ENCODE measurements around the gene SLC66A2.

The SLC66A2 gene

DNA sequence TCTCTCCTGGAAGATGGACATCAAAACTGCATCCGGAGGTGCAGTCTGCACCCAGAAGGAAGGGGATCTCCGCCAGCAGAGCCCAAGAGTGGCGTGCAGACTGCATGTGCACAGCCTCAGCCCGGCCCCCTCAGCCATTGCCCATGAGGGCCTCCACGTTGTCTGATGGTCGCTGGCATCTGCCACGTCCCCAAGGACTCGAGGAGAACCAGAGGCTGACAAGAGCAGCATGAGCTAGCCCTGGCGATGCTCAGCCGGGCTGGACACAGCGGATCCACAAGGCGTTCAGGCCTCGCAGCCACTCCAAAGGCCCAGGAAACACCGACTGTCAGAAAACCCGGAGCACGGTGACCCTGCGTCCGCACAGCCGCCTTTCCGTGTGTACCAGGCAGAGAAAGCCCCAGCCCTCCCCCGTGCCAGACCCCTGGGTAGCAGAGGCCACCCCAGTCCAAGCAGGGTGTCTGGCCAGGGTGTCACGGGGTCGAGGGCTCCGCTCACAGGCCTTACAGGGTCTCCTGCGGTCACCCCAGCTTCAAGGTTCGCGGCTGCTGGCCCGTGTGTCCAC is 48.3 kb downstream of the SLC66A2 start:
- DNase-seq (ENCODE audit: low spot score), result no peak

DNA sequence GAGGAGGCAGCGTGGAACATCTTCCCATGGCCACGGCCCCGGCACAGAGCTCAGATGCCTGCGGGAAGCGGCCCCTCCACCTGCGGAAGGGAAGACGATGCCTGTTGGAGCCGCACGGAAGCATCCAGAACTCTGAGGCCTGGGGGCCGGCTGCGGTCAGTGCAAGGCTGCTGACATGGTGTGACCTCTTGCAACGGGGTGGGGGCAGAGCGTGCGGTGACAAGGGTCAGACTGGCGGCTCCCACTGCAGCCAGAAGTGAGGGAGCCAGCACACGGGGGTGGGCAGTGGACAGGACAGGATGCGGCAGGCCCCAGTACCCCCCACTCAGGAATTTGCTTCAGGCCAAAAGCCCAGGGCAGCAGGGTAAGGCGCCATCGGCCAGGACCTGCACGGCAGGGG is 48.8 kb downstream of the SLC66A2 start:
- DNase-seq (ENCODE audit: low spot score), result no peak

DNA sequence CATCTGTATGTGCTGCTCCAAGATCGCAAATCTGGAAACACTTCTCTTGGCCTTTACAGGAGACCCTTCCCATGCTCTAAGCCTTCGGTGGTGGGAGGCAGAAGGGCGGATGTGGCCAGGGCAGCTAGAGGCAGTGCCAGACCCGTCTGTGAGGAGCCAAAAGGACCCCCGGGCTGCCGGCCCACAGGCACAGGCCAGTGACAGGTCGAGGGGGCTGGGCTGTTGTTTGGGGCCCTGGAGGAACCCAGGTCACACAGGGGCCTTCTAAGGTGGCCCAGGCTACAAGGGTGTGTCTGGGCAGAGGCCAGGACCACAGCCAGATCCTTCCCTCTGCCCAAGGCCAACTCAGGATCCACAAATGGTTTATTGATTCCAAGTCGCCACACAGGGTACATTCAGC is 49.4 kb downstream of the SLC66A2 start:
- no peak for DNase-seq (ENCODE audit: low spot score)

DNA sequence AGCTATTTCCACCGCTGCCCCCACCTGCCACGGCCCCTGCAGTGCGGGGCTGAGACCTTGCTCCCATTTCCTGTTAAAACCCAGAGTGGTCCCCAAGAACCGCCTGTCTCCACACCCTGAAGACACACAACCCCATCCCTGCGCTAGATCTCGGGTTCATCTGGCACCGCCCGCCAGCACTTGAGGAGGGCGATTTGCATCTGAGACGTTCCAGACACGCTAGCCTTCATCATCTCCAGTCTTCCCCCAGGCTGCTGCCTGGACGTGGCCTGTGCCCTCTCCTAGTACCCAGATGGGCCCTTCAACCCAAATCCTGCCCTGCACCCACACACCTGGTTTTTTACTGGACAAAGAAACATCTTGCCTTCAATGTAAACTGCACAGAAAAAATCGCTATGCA is 49.8 kb downstream of the SLC66A2 start:
- DNase-seq (ENCODE audit: low spot score), result no peak

DNA sequence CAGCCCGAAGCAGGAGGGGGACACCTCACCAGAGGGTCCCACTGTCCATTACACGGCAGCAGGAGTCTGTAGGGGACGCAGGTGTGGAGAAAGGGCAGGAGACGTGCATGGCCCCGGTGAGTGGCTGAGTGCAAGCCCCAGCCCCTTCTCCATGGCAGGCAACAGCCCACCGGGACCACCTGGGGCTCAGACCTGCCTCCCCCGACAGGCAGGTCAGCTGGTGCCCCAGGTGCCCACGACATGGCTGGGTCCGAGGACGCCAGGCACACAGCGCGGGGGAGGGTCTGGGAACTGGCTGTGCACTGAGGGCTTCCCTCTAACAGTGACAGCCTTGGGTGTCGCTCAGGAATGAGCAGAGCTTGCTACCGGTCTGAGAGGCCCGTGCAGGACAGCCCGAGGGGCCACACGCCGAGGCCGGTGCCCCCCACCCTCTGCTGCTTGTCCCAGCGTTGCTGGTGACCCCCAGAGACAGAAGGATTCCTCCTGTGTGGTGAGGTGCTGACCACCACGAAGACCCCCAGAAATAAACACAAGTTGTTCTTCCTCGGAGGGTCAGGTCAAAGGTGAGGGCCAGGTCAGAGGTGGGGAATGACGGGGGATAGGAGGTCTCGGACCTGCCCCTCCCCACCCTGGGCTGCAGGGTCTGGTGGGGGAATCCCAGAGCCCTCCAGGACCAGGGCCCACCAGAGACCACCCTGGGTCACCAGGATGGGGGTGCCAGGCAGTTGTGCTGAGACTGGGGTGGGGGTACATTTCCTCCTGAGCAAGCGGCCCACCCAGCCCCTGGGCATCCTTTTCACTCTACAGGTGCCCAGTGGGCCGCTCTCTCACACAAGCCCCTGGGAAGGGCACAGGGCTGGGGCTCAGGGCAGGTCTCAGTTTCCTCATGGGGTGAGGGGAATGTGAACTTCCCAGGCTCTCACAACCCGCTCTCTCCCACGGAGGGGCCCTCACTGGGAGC is 50.6 kb downstream of the SLC66A2 start:
- DNase-seq (ENCODE audit: low spot score), result no peak

DNA sequence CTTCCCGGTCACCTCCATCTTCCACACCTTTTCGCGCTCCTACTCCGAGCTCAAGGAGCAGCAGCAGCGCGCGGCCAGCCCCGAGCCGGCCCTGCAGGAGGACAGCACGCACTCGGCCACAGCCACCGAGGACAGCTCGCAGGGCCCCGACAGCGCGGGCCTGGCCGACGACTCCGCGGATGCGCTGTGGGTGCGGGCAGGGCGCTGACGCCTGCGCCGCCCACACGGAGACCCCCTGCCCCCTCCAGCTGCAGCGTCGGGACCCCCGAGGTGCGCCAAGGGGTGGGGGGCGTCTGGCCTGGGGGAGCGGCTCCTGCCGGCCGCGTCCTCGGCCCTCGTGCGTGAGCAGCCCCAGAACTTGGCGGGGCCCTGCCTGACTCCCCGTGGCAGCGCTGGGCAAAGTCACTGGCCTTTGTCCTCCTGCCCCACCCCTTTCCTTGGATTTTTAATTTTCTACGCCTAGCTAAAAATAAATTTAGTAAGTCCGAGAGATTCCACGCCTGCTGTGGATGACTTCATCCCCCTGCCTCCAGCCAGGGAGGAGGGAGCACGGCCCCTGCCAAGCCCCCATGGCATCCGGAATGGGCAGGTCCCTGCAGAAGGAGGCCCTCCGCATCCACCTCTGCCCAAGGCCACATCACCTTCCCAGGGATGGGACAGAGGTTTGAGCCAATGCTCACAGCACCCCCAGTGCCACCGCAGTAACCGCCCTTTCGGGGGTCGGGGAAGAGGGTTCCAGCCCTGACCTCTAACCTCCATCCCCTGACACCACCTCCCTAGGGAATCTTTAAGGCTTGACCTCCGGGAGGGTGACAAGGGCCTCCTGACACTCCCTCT is 51.6 kb downstream of the SLC66A2 start:
- no peak for DNase-seq (ENCODE audit: low spot score)

DNA sequence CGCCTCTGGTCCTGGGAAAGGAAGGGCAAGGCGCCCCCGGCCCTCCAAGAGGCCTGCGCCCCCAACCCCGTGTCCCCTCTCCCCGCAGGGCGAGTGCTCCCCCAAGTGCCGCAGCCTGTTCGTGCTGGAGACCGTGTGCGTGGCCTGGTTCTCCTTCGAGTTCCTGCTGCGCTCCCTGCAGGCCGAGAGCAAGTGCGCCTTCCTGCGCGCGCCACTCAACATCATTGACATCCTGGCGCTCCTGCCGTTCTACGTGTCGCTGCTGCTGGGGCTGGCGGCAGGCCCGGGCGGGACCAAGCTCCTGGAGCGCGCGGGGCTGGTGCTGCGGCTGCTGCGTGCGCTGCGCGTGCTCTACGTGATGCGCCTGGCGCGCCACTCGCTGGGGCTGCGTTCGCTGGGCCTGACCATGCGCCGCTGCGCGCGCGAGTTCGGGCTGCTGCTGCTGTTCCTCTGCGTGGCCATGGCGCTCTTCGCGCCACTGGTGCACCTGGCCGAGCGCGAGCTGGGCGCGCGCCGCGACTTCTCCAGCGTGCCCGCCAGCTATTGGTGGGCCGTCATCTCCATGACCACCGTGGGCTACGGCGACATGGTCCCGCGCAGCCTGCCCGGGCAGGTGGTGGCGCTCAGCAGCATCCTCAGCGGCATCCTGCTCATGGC is 52.4 kb downstream of the SLC66A2 start:
- no peak for DNase-seq (ENCODE audit: low spot score)

DNA sequence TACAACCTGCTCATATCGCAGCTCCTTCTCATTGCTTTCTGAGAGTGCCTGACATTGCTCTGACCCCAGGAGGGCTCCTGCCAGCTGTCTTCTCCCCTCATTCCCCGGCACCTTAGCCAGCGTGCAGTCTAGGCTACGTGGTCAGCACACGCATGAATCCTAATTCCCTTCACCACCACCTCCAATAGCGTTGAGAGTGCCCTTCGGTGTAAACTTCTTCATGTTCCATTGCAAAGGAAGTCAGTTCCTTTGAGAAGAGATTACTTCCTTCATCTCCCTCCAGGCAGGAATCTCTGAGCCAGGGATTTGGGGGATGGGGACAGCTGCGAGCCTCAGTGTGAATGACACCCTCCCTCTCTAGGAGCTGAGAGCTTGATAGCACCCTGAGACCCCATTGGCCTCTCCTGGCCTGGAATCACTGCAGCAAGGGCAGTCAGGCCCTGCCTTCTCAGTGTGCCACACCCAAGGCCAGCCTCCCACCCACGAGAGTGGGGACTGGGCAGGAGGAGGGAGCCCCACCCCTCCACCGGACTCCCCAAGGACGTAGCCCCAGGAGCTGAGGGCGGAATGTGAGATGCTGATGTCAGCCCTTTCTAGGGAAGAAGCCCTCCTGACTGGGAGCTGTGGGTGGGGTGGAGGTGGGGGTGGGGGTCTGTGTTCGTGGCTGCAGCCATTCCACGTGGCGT is 53.4 kb downstream of the SLC66A2 start:
- no peak for DNase-seq (ENCODE audit: low spot score)

DNA sequence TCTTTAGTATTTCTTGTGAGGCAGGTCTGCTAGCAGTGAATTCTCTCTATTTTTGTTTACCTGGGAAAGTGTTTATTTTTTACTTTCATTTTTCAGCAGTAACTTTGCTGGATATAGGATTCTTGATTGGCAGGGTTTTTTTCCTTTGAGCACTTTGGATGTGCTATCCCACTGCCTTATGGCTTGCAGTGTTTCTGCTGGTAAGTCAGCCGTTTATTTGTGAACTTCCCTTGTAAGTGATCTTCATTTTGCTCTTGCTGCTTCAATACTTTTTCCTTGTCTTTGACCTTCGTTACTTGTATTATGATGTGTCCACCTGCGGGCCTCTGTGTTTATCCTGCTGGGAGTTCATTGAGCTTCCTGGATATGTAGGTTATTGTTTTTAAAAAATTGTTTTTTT is 54.7 kb downstream of the SLC66A2 start:
- DNase-seq (ENCODE audit: low spot score), result no peak

DNA sequence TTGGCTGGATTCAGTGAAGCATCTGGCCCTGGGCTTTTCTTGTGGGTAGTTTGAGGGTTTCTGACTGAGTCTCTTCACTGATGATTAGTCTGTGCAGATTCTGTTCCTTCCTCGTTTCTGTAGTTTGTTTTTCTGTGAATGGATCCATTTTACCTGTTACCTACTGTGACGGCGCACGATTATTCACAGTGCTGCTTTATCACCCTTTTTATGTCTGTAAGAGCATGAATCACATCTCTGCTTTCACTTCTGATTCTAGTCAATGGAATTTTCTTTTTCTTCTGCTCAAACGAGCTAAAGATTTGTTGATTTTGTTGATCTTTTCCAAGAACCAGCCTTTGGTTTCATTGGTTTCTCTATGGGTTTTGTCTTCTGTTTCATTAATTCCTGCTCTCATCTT is 60.8 kb downstream of the SLC66A2 start:
- no peak for DNase-seq (ENCODE audit: low spot score)

DNA sequence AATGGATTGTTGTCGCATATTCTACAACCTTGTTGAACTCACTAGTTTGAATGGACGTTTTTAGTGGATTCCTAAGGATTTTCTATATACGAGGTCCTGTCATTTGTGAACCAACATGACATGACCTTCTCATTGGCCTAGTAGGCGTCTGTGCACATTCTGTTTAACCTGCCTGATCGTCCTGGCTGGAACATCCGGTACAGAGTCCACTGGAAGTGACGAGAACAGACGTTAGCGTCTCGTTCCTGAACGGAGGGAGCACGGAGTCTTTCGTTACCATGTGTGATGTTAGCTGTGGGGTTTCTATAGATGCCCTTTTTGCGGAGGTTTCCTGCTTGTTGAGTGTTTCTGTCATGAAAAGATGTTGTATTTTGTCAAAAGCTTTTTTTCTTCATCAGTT is 61.9 kb downstream of the SLC66A2 start:
- no peak for DNase-seq (ENCODE audit: low spot score)

DNA sequence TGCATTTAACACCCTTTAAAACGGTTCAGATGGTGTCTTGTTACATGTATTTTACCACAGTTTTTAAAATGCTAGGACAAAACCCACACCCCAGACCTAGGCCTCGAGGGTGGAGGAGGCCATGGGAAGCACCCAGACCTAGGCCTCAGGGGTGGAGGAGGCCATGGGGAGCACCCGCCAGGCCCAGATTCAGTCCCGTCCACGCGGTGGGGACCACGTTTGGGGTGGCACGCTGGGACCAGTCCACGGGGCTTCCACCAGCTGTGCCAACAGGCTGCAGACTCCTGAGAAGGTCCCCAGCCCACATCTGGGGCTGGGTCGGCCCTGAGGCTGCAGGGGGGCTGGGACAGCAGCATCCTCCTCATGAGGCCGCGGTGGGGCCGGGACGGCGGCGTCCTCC is 63.4 kb downstream of the SLC66A2 start:
- no peak for DNase-seq (ENCODE audit: low spot score)

DNA sequence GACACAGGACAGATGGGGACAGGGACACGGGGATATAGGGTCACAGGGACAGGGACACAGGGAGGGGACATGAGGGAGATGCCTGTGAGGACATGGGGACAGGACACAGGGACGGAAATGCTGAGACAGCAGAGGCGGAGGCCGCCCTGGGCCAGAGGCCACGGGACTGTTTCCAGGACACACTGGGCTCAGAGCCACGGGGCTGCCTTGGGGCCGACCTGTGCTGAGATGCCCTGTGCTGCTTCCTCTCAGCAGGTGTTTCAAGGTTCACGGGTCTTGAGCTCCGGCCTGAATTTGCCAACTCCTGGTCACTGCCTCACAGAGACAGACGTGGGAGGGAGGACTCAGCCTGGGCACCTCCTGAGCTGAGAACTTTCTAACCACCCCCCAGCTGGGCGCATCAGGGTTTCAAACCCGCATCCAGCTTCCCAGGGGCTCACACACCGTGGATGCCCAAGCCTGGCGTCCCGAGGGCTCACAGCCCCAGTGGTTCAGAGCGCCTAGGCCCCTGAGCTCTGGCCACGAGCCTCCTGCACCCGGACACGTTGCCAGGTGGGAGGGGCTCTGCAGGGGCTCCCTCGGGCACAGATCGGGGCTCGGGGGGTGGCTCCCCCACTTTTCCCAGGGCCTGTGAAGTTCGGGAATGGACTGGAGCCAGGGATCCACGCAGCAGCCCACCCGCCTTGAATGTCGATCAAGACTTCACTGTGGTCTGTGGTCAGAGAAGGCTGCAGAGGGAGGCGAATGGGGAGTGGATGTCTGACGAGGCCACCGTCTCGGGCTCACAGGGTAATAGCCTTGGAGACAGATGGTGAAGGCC is 64.1 kb downstream of the SLC66A2 start:
- DNase-seq (ENCODE audit: low spot score), result no peak

DNA sequence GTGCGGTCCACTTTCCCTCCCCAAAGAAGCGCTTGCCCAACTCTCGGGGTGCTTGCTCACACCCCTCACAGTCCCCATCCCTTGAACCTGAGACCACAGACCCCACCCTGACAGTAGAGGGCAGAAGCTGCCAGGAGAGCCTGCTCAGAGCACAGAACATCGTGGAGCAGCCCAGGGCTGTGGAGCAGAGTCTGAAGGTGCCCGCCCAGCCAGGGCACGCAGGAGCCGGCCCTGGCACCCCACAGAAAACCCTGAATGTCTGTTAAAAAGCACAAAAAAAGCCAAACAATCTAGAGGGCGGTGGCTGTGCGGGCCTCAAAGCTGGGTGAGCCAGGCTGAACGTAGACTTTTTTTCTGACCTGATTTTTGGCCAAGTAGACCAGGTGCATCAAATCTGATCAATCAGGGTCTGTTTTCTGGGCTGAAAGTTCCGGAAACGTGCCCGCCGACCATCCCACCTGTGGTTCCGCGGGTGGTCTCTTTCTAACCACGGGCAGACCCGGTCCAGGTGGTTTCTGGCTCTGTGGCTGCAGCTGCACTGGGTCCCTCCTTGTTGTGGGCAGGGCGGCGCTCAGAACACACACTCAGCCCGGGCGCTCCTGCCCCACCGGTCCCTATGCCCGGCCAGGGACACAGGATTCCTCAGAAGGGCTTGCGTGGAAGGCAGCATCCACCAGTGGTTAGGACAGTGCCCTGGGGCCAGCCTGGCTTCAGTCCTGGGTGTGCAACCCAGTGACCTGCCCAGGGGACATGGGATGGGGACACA is 66.3 kb downstream of the SLC66A2 start:
- DNase-seq (ENCODE audit: low spot score), result no peak

DNA sequence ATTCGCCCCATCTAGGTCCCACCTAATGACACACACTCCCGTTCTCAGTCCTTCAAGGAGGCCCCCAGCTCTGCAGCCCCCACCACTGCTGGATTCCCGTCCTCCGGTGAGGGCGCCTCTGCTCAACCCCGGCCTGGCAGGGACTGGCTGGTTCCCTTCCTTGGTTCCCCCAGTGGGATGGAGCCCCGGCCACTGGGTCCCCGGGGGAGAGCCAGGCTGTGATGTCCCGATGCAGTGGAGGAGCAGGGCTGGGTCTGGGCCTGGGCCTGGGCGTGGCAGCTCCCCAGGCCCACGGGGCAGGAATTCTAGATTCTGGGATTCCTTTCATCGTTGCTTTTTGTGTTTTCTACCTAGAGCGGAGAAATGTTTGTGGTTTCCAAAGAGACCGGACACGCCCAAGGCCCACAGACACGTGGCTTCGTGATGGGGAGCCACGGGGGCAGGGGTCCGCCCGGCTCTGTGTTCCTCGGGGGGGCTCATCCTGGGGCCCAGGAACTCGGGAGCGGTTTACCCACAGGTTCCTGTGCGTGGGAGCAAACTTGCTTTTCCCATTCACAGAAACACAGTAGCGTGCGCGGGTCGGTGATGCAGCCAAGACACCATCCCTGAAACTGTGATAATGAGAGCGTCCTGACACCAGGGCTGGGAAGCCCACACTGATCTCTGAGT is 67.0 kb downstream of the SLC66A2 start:
- no peak for DNase-seq (ENCODE audit: low spot score)

DNA sequence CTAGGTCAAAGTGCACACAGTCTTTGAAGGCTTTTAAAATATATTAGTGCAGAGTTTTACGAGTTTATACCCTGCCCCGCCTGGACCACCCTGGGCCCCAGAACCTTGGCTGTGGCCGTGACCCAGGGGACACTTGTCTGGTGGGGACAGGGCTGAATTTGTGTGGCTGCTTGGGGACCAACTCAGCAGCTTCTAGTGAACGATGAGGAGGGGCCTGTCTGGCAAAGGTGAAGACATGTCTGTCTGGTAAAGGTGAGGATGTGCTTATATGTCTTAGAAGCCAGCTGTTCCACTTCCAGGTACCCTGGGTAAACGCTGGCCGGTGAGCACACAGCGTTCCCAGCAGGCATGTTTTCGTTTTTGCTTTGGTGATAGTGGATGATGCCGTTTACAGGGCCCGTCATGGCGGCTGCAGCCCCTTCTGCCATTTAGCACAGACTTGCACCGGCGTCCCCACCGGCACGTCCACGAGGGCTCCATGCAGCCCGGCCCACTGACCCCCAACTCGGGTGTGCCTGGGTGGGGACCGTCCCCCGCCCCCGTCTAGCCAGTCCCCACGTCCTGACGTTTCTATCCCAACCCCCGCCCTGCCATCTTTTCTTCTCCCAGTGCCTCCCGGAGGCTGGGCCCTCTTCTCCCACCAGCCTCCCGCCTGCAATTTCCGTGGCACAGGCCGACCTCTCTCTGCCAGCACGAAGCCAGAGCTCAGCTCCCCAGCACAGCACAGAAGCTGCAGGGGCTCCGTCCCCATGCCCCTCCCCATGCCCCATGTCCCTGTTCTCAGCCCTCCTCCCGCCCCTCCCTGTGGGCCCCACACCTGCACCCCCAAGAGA is 67.8 kb downstream of the SLC66A2 start:
- no peak for DNase-seq (ENCODE audit: low spot score)

DNA sequence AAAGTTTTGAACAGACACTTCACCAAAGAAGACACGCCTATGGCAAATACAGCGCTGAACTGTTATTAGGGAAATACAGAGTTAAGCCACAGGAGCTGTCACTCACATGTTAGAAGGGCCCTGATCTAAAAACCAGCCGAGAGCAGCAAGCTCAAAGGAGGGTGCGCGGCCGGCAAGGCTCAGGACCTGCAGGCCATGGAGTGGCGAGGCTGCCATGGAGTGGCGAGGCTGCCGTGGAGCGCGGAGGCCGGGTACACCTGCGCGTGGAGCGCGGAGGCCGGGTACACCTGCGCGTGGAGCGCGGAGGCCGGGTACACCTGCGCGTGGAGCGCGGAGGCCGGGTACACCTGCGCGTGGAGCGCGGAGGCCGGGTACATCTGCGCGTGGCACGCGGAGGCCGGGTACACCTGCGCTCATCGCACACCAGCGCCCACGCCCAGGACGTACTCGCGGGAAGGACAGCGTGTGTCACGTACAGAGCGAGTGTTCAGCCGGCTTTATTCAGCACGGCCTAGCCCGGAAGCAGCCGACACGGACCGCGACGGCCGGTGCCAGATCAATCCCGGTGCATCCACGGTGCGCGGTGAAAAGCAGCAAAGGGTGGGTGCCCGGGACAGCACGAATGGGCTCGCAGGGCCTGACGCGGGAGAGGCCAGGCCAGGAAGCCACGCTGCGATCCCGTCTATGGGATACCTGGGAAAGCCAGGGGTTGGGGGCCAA is 68.8 kb downstream of the SLC66A2 start:
- no peak for DNase-seq (ENCODE audit: low spot score)

DNA sequence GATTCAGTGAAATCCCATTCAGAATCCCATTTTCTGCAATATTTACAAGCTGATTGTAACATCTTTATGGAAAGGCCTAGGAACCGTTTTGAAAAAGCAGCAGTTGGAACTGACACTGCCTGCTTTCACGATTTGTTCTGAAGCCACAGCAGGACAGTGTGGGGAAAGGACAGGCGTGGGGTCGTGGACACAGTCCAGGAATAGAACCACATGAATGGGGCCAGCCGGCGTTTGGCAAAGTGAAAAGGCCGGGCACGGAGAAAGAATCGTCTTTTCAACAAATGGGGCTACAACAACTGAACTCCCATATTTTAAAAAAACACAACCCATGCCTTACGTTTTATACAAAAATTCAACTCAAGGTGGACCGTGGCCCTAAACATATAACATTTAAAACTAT is 69.8 kb downstream of the SLC66A2 start:
- no peak for DNase-seq (ENCODE audit: low spot score)

Measured in germinal center (tissue), 1 donor.